CD4-positive, alpha-beta T cell treated with Interleukin-12 subunit alpha and Interleukin-12 subunit beta, for 1 hour (primary cell): ENCODE data around the gene COTL1.
"Not testable (repeated sequence)": the region's sequence is repeated elsewhere in the genome, so short reads cannot be mapped to it uniquely, and the experiment has no call there.

Source experiments
- DNase-seq: peaks from one replicate; pipeline ENCODE4 v3.0.0-alpha.2; 2020

Gene COTL1

GRCh38 chr16:84524941-84525581, 92.8 kb downstream of the COTL1 start:
- not testable (repeated sequence) for DNase-seq

DNA sequence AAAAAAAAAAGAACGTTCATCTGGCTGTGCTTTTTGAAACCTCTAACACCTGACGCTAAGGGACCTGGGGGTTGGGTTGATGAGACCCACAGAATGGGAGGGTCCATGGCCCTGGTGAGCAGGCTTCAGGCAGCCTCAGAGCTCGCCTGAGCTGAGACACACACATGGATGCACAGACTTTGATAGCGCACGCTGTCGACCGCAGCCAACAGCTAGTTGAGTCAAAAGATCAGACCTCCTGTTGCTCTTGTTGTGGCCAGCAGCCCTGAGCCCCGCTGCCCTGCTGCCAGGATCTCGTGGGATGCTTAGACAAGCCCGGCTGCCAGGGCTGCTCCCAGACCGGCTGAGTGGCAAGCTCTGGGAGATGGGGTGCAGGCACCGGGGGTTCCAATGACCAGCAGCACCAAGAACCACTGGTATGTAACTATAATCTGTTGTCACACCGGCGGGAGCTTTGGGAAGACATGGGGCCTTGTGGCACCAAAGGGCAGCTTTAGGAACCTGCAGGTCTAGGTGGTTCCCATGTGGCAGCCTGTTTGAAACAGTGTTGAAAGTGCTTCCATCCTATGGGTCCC, 93.4 kb downstream of the COTL1 start:
- DNase-seq: no peak

- DNase-seq: no peak
Measured at GRCh38 chr16:84521497-84521770, 96.4 kb downstream of the COTL1 start.

- DNase-seq: no peak
Measured at GRCh38 chr16:84520725-84521496, 97.0 kb downstream of the COTL1 start.

GRCh38 chr16:84519855-84520254, 98.0 kb downstream of the COTL1 start:
- no peak for DNase-seq

- peak; percentile 71 for DNase-seq
Measured at GRCh38 chr16:84518804-84519341, 99.0 kb downstream of the COTL1 start.

- DNase-seq: not testable (repeated sequence)
Measured at GRCh38 chr16:84518220-84518619, 99.7 kb downstream of the COTL1 start.

DNA sequence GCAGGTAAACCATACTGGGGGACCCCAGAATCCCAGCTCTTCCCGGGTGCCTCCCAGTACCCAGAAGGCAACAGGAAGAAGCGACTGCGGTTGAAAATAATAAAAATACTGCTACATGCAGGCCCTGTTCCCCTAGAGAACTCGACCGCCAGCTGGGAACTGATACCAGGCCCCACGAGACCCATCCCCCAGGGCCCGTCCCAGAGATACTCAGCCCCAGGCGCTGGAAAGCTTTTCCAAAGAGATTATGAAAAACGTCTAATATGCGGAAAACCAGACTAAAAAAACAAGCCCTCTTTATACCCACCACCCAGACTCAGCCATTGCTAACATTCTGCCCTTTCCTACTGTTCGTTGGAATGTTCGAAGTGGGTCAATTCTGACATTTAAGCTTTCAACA, 100.5 kb downstream of the COTL1 start:
- no peak for DNase-seq
